ENCODE measurements around the gene GPR137B. TPM values are rescaled to one million over a fixed set of nuclear protein-coding genes. Genes with fewer than 3 reads are reported as not detected.

Gene GPR137B
- total RNA-seq, 1 experiment from 2014 or later = 11.4 TPM

GRCh38 chr1:236165238-236165981 lies 23.1 kb downstream of the GPR137B start:
- POLR2A ChIA-PET = no interaction called here
- Histone ChIP-seq H3K79me2 (ENCODE audit: insufficient read depth, low read length) (no peaks in the 10 kb centered on the region), H3K27me3 (ENCODE audit: insufficient read depth, low read length) (no peaks in the 10 kb centered on the region), H3K36me3 (ENCODE audit: control insufficient read depth in 1 of 2, insufficient read depth in 2 of 2, low read length in 2 of 2) (no peaks in the 10 kb centered on the region), H3K9me2 (ENCODE audit: insufficient read depth) (no peaks in the 10 kb centered on the region), H3K27ac (ENCODE audit: low read depth, low read length) (no peak overlapping the region), H3K4me3 (replicated peaks in 1 of 2; ENCODE audit: low read depth in 1 of 2, low read length in 2 of 2) (no peak overlapping the region), H3K4me1 (ENCODE audit: control insufficient read depth in 1 of 2, insufficient read depth in 2 of 2, low read length in 2 of 2) (no peaks in the 10 kb centered on the region), H3K9ac (ENCODE audit: low read length) (no peak overlapping the region), H2AFZ (ENCODE audit: low read depth, low read length, poor library complexity, severe bottlenecking) (no peak overlapping the region), H3K4me2 (ENCODE audit: low read length) (no peak overlapping the region), H3K9me3 (ENCODE audit: control insufficient read depth in 1 of 2, insufficient read depth in 1 of 2, low read depth in 1 of 2, low read length in 2 of 2) (no peaks in the 10 kb centered on the region; a peak in 1 of 4 replicates), H4K20me1 (ENCODE audit: insufficient read depth) (no peaks in the 10 kb centered on the region)
- no peak for TF ChIP-seq CTCF (IDR thresholded peaks at IDR 0.05 in 2 of 3, conservative IDR thresholded peaks at IDR 0.05 in 1 of 3; ENCODE audit: borderline replicate concordance in 1 of 3, insufficient read depth in 1 of 3, low read depth in 2 of 3, low read length in 2 of 3)
- no peak for TF ChIP-seq JUND (IDR thresholded peaks at IDR 0.05)
- no peak for TF ChIP-seq ZNF274 (IDR thresholded peaks at IDR 0.05; ENCODE audit: low read depth, low read length)
- TF ChIP-seq SIN3A (IDR thresholded peaks at IDR 0.05; ENCODE audit: low read depth) = no peak
- no peak for TF ChIP-seq EGR1 (IDR thresholded peaks at IDR 0.05; ENCODE audit: low read depth)
- no peak for TF ChIP-seq CBX3 (IDR thresholded peaks at IDR 0.05; ENCODE audit: low read depth)
- TF ChIP-seq POLR2A (IDR thresholded peaks at IDR 0.05; ENCODE audit: borderline replicate concordance, extremely low read depth, insufficient read depth, insufficient read length) = no peak
- TF ChIP-seq EZH2 (IDR thresholded peaks at IDR 0.05) = no peak
- TF ChIP-seq SRF (IDR thresholded peaks at IDR 0.05; ENCODE audit: low read depth) = no peak
- no peak for TF ChIP-seq CEBPB (IDR thresholded peaks at IDR 0.05; ENCODE audit: low read depth)
- no peak for TF ChIP-seq EZH2phosphoT487 (IDR thresholded peaks at IDR 0.05; ENCODE audit: borderline replicate concordance)
- TF ChIP-seq REST (IDR thresholded peaks at IDR 0.05; ENCODE audit: low read depth) = no peak
- no peak for TF ChIP-seq ZBTB33 (IDR thresholded peaks at IDR 0.05; ENCODE audit: extremely low read depth, insufficient replicate concordance, low read length)
- CTCF ChIA-PET = interaction anchor here (0.6 kb wide), 1 partner anchor 60 kb away, joined by 3 read pairs; no protein-coding TSS in a partner anchor
- DNase-seq (ENCODE audit: low read depth, low spot score) (no peak), ATAC-seq (no peak)
- RAD21 ChIA-PET (ENCODE audit: low non-redundant PET in 1 of 2, low total read pairs in 2 of 2, uncharacterized antibody in 2 of 2, unreplicated experiment in 2 of 2) = no interaction called here
- intact Hi-C loops (cut with micrococcal nuclease) = no loop called here
- no TSS peak for BruUV-seq (replicated peaks)

All from HCT116 (cell line).